ENCODE measurements around the gene PNPLA8. TPM values are rescaled to one million over a fixed set of nuclear protein-coding genes. Genes with fewer than 3 reads are reported as not detected.

Gene PNPLA8
- total RNA-seq, 4 donors from 2014 or later: 49.7 to 86.3 (median 61.9) TPM

DNA sequence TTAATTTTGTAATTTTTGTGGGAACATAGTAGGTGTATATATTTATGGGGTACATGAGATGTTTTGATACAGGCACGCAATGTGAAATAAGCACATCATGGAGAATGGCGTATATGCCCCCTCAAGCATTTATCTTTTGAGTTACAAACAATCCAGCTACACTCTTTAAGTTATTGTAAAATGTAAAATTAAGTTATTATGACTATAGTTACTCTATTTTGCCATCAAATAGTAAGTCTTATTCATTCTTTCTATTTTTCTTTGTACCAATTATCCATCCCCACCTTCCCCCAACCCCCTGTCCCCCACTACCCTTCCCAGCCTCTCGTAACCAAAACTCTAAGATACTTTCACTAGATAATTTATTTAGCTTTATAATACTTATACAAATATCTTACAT, 7.8 kb upstream of the PNPLA8 start:
- no peak for ATAC-seq
- intact Hi-C loops (cut with DNase I; ENCODE audit: low total_unique reads) (no loop called here), in situ Hi-C loops (cut with MboI; ENCODE audit: low sequenced_read_pairs in 4 of 4) (no loop called here)

DNA sequence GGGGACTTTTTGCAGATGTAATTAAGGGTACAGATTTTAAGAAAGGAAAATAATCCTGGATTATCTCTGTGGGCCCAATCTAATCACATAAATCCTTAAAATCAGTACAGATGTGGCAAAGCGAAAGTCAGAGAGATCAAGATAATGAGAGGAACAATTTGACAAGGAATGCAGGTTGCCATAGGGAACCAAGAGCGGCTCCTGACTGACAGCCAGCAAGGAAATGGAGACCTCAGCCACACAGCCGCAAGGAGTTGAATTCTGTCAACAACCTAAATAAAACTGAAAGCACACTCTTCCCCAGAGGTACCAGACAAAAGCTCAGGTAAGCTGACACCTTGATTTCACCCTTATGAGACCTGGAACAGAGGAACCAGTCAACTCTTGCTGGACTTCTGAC, 3.4 kb upstream of the PNPLA8 start:
- intact Hi-C loops (cut with DNase I; ENCODE audit: low total_unique reads) (loop anchor here (5.0 kb wide), 1 partner anchor 787 kb away; the partner anchor contains the start of gene CBLL1), in situ Hi-C loops (cut with MboI; ENCODE audit: low sequenced_read_pairs in 4 of 4) (loop anchor here in 3 of 4 donors (5.0 kb wide), 2 partner anchors 38 to 43 kb away; partner anchors contain the start of genes DNAJB9 (in 1 of the 3) and THAP5 (in 1 of the 3))
- H3K27me3 ChIP-seq: no peaks in the 10 kb centered on the region
- peaks cover 5 to 12% of the 10 kb centered on the region in 2 donors for H3K4me1 ChIP-seq
- TF ChIP-seq, protein P1, sequence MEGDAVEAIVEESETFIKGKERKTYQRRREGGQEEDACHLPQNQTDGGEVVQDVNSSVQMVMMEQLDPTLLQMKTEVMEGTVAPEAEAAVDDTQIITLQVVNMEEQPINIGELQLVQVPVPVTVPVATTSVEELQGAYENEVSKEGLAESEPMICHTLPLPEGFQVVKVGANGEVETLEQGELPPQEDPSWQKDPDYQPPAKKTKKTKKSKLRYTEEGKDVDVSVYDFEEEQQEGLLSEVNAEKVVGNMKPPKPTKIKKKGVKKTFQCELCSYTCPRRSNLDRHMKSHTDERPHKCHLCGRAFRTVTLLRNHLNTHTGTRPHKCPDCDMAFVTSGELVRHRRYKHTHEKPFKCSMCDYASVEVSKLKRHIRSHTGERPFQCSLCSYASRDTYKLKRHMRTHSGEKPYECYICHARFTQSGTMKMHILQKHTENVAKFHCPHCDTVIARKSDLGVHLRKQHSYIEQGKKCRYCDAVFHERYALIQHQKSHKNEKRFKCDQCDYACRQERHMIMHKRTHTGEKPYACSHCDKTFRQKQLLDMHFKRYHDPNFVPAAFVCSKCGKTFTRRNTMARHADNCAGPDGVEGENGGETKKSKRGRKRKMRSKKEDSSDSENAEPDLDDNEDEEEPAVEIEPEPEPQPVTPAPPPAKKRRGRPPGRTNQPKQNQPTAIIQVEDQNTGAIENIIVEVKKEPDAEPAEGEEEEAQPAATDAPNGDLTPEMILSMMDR (IDR thresholded peaks at IDR 0.05 in 4 of 5, conservative IDR thresholded peaks at IDR 0.05 in 1 of 5): no peak
- TF ChIP-seq POLR2A (IDR thresholded peaks at IDR 0.05): no peak
- H3K4me3 ChIP-seq: no peak overlapping the region
- no peaks in the 10 kb centered on the region for H3K36me3 ChIP-seq
- DNase-seq (no peak), ATAC-seq (no peak)
- no peak overlapping the region for H3K27ac ChIP-seq
- H3K9me3 ChIP-seq: no peaks in the 10 kb centered on the region

More for the DNA sequence above, 7.8 kb upstream of the PNPLA8 start:
- DNase-seq: no peak
- Histone ChIP-seq H3K4me1 (no peaks in the 10 kb centered on the region), H3K9me3 (no peaks in the 10 kb centered on the region), H3K27me3 (no peaks in the 10 kb centered on the region), H3K27ac (no peak overlapping the region), H3K4me3 (no peak overlapping the region), H3K36me3 (no peaks in the 10 kb centered on the region)
- no peak for TF ChIP-seq POLR2A (IDR thresholded peaks at IDR 0.05)
- TF ChIP-seq, protein P1 (IDR thresholded peaks at IDR 0.05 in 4 of 5, conservative IDR thresholded peaks at IDR 0.05 in 1 of 5): no peak

DNA sequence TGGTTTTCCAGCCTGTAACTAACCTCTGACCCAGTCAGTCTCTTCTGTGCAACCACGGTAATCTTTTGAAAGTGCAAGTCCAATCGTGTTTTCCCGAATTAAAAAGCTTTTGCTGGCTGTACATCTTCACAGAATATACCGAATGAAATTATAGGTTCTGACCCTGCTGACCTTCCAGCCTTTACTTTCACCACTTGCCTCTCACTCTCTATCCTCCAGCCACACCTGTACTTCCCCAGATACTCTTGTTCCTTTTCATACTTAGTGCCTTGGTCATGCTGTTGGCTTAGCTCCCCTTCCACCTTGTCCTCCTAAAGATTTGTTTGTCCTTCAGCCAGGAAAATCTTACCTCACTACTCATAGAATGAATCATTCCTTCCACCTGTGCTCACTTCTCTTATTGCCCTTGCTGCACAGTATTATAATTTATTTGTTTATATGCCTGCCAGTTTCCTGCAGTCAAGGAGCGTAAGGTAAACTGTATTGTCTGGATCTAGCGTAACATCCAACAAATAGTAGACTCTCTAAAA, 2.3 kb upstream of the PNPLA8 start:
- no peak for TF ChIP-seq POLR2A (IDR thresholded peaks at IDR 0.05)
- TF ChIP-seq, protein P1 (IDR thresholded peaks at IDR 0.05 in 4 of 5, conservative IDR thresholded peaks at IDR 0.05 in 1 of 5): no peak
- H3K9me3 ChIP-seq: no peaks in the 10 kb centered on the region
- peaks cover 16 to 23% of the 10 kb centered on the region in 2 donors for H3K4me1 ChIP-seq
- no peaks in the 10 kb centered on the region for H3K36me3 ChIP-seq
- DNase-seq (no peak), ATAC-seq (no peak)
- in situ Hi-C loops (cut with MboI; ENCODE audit: low sequenced_read_pairs in 4 of 4): loop anchor here in 3 of 4 donors (5.0 kb wide), 2 partner anchors 39 to 44 kb away; partner anchors contain the start of genes DNAJB9 (in 1 of the 3) and THAP5 (in 1 of the 3)
- no peak overlapping the region for H3K4me3 ChIP-seq
- peak overlapping the region in 1 of 4 donors; percentile 24 for H3K27ac ChIP-seq
- no peaks in the 10 kb centered on the region for H3K27me3 ChIP-seq
- intact Hi-C loops (cut with DNase I; ENCODE audit: low total_unique reads): loop anchor here (5.0 kb wide), 1 partner anchor 786 kb away; the partner anchor contains the start of gene CBLL1

DNA sequence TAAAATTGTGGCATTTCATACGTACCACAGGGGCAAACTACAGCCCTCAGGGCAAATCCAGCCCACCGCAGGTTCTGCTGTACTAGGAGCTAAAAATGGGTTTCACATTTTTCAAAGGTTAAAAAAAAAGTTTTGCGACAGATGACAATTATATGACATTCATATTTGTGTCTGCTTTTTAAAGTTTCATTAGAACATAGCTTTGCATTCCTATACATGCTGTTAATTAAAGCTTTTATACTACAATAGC, 758 bp upstream of the PNPLA8 start:
- no peaks in the 10 kb centered on the region for H3K9me3 ChIP-seq
- H3K4me1 ChIP-seq: peaks cover 29 to 35% of the 10 kb centered on the region in 2 donors
- in situ Hi-C loops (cut with MboI; ENCODE audit: low sequenced_read_pairs in 4 of 4) (loop anchor here in 3 of 4 donors (5.0 kb wide), 2 partner anchors 41 to 46 kb away; partner anchors contain the start of genes DNAJB9 (in 1 of the 3) and THAP5 (in 1 of the 3)), intact Hi-C loops (cut with DNase I; ENCODE audit: low total_unique reads) (loop anchor here (1.0 to 5.0 kb wide), 2 partner anchors 43 to 784 kb away; partner anchors contain the start of genes CBLL1, DNAJB9 and THAP5)
- H3K36me3 ChIP-seq: no peaks in the 10 kb centered on the region
- DNase-seq (no peak), ATAC-seq (no peak)
- peak overlapping the region; percentile 66 to 94 (median 82) for H3K4me3 ChIP-seq
- no peaks in the 10 kb centered on the region for H3K27me3 ChIP-seq
- peak overlapping the region; percentile 96 to 99 (median 98) for H3K27ac ChIP-seq
- TF ChIP-seq, protein P1 (IDR thresholded peaks at IDR 0.05 in 4 of 5, conservative IDR thresholded peaks at IDR 0.05 in 1 of 5): no peak
